Ovary (tissue), 9 donors: ENCODE measurements around the gene USP13. TPM values are rescaled to one million over a fixed set of nuclear protein-coding genes. Genes with fewer than 3 reads are reported as not detected.
A peak's percentile ranks its signal among the peaks of the same experiment; 100 is the strongest.

ENCODE experiments used
- DNase-seq, 5 donors: peaks; one replicate each; pipeline ENCODE4 v3.0.0-alpha.2; 2019 to 2020
- H3K27ac ChIP-seq, 2 donors: fragments of 200-600 bp; one replicate each; pipeline versions ENCODE4 v1.5.1 to v1.8.0; 2019 to 2022
- H3K27me3 ChIP-seq: fragments of 200-600 bp; one replicate; pipeline ENCODE4 v1.8.0; 2022
- H3K36me3 ChIP-seq: fragments of 200-600 bp; sonication (generic); one replicate; pipeline ENCODE4 v1.5.1; 2019
- H3K4me1 ChIP-seq: one replicate; pipeline ENCODE4 v1.8.1; 2013; ENCODE audit warnings: mild to moderate bottlenecking, moderate library complexity; ENCODE audit not compliant: insufficient read depth
- H3K4me3 ChIP-seq: fragments of 200-600 bp; sonication (generic); one replicate; pipeline ENCODE4 v1.5.1; 2017
- H3K9me3 ChIP-seq, 2 donors: fragments of 200-600 bp in 1 of 2; sonication (generic) in 1 of 2; one replicate each; pipeline versions ENCODE4 v1.5.1 to v1.8.1; 2013 to 2019; ENCODE audit warnings: mild to moderate bottlenecking in 1 of 2, moderate library complexity in 1 of 2
- CTCF ChIP-seq, 3 donors: fragments of 450-650 bp in 2 of 3; fragments of 200-600 bp in 1 of 3; IDR thresholded peaks; one replicate each; pipeline versions ENCODE4 v1.5.1 to v1.8.0; 2016 to 2022; ENCODE audit warnings: antibody characterized with exemption in 3 of 3, mild to moderate bottlenecking in 1 of 3
- EP300 ChIP-seq: sonication (generic); formaldehyde crosslinking; IDR thresholded peaks from one replicate; pipeline ENCODE4 v1.6.1; 2017; ENCODE audit warnings: antibody characterized with exemption
- POLR2A ChIP-seq: fragments of 450-650 bp; IDR thresholded peaks from one replicate; pipeline ENCODE4 v1.6.1; 2017; ENCODE audit warnings: antibody characterized with exemption, mild to moderate bottlenecking, moderate library complexity
- WGBS, 3 donors: extraction: QIAGEN DNeasy Blood & Tissue Kit in 1 of 3; methylation state at CpG; one replicate each; pipeline versions ENCODE4 v1.1.5 to v1.1.7; 2013 to 2017; 5-methylcytosine and 5-hydroxymethylcytosine counted together
- intact Hi-C, 4 donors: fragments of 100-400 bp; cut with DNase I; formaldehyde crosslinking; loops; one replicate each; pipeline versions ENCODE4 v1.11.0 to v1.15.1; 2022 to 2023
- polyA plus RNA-seq, 2 donors: library from polyadenylated mRNA; stranded (reverse); fragments of 200-250 nt in 1 of 2; fragments of 350-450 nt in 1 of 2; fragmentation: Illumina TruSeq in 1 of 2; extraction: RNeasy Lipid Tissue Mini Kit (QIAGEN cat#74804) in 1 of 2; gene quantifications; one replicate each; pipeline ENCODE4 v1.2.3, GENCODE V29; 2013 to 2014
- total RNA-seq, 7 donors: library from RNA; depleted of rRNA in 2 of 7; stranded (reverse); fragments of >200 nt in 2 of 7; fragmentation: NEBNext Ultra II Directional in 3 of 7; extraction: Animal tissue kit (Norgen Biotek cat#: 25700) in 3 of 7; gene quantifications; one replicate each; pipeline versions ENCODE4 v1.1.0 to v1.2.4, GENCODE V29; 2016 to 2023
- donor health status: DM: no; HTN: no; CAD: no; lungs with moderate emphysema.
- donor health status: DM: no; HTN: no; CAD: no.
- donor health status: Bipolar disorder and iron deficiency.
- donor health status: DM: yes; HTN: yes; CAD: no.
- donor health status: DM: no; HTN: no; CAD: no.
- donor health status: DM: yes; HTN: yes; CAD: no.

USP13 gene
- total and polyA plus RNA-seq, 9 donors, result 7.0 to 26.3 (median 19.4) TPM

- H3K36me3 ChIP-seq, result no peaks in the 10 kb centered on the region
- no peaks in the 10 kb centered on the region for H3K9me3 ChIP-seq
- WGBS, 3 donors, result 8 to 36% (median 17%) methylated on average over 8 of the region's 8 CpGs
- TF ChIP-seq CTCF (IDR thresholded peaks at IDR 0.05) (peak in 1 of 3 donors; percentile 18), EP300 (no peak), POLR2A (no peak)
- H3K4me3 ChIP-seq, result no peak overlapping the region
- H3K27me3 ChIP-seq, result no peaks in the 10 kb centered on the region
- intact Hi-C loops, result no loop called here
- DNase-seq, result no peak
- H3K4me1 ChIP-seq, result peaks cover 23% of the 10 kb centered on the region
- peak overlapping the region in 1 of 2 donors; percentile 74 for H3K27ac ChIP-seq
These were observed 17.5 kb downstream of the USP13 start for GRCh38 chr3:179670311-179670710.

DNA sequence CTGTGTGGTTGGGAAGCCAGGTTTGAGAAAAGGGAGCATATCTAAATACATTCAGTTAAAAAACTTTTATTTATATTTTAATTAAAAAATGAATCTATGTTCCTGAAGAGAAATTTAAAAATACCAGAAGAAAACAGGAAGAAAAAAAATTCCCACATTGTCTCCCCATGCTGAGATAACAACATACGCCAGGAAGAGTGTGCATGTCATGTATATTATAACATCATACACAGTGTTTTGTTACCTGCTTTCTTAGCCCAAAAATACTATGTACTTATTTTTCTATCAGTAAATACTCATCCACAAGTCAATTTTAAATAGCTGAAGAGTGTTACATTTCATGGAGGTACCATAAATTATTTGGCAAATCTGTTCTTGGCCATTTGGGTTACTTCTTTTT is 18.5 kb downstream of the USP13 start:
- TF ChIP-seq POLR2A (no peak), CTCF (IDR thresholded peaks at IDR 0.05) (no peak), EP300 (no peak)
- no peaks in the 10 kb centered on the region for H3K27me3 ChIP-seq
- no peak for DNase-seq
- H3K36me3 ChIP-seq, result no peaks in the 10 kb centered on the region
- H3K9me3 ChIP-seq, result no peaks in the 10 kb centered on the region
- H3K4me1 ChIP-seq, result peaks cover 19% of the 10 kb centered on the region
- no peak overlapping the region for H3K27ac ChIP-seq
- intact Hi-C loops, result no loop called here
- 85 to 93% (median 93%) methylated on average over 1 of the region's 1 CpG for WGBS, 3 donors
- H3K4me3 ChIP-seq, result no peak overlapping the region

- Histone ChIP-seq H3K36me3 (no peaks in the 10 kb centered on the region), H3K9me3 (no peaks in the 10 kb centered on the region), H3K4me1 (peaks cover 15% of the 10 kb centered on the region), H3K27ac (no peak overlapping the region), H3K27me3 (no peaks in the 10 kb centered on the region), H3K4me3 (no peak overlapping the region)
- intact Hi-C loops, result no loop called here
- no peak for DNase-seq
- no peak for TF ChIP-seq POLR2A
- no peak for TF ChIP-seq EP300
- TF ChIP-seq CTCF (IDR thresholded peaks at IDR 0.05), result no peak
- 78 to 79% (median 78%) methylated on average over 15 of the region's 15 CpGs for WGBS, 3 donors
These were observed 19.0 kb downstream of the USP13 start for GRCh38 chr3:179671747-179672242.

GRCh38 chr3:179672918-179673317 is 20.1 kb downstream of the USP13 start:
- intact Hi-C loops, result no loop called here
- DNase-seq, result no peak
- H3K27ac ChIP-seq, result no peak overlapping the region

More at GRCh38 chr3:179672918-179673317, 20.1 kb downstream of the USP13 start:
- 53 to 72% (median 54%) methylated on average over 4 of the region's 4 CpGs for WGBS, 3 donors
- TF ChIP-seq POLR2A (no peak), EP300 (no peak), CTCF (IDR thresholded peaks at IDR 0.05) (no peak)
- Histone ChIP-seq H3K9me3 (no peaks in the 10 kb centered on the region), H3K36me3 (no peaks in the 10 kb centered on the region), H3K27me3 (no peaks in the 10 kb centered on the region), H3K4me1 (peaks cover 15% of the 10 kb centered on the region), H3K4me3 (no peak overlapping the region)
